Myocyte (in vitro differentiated cells): ENCODE measurements around the gene MND1. TPM values are rescaled to one million over a fixed set of nuclear protein-coding genes. Genes with fewer than 3 reads are reported as not detected.

ENCODE experiments used
- DNase-seq: peaks from one replicate; pipeline ENCODE4 v3.0.0-alpha.2; 2012; ENCODE audit warnings: low read depth
- polyA plus RNA-seq: library from polyadenylated mRNA; unstranded; fragments of >200 nt; gene quantifications from one replicate; pipeline ENCODE4 v1.2.1, GENCODE V29; 2012; ENCODE audit warnings: missing spikeins
- total RNA-seq: library from RNA; depleted of rRNA; stranded (reverse); fragments of >200 nt; gene quantifications from 2 replicates; pipeline ENCODE4 v1.2.3, GENCODE V29; 2014

The MND1 gene
- 1.2 TPM in 1 of 2 replicates, not detected in the other for total RNA-seq
- polyA plus RNA-seq = not detected

- DNase-seq = peak; percentile 81
Observed at GRCh38 chr4:153344131-153345011, at the start of gene MND1. Gene MND1, plus strand, starts transcription at chr4:153344688. Its CDS starts 50 bp downstream, at chr4:153344738.

GRCh38 chr4:153295131-153295755 is 49.2 kb upstream of the MND1 start:
- DNase-seq = no peak

GRCh38 chr4:153296040-153296823 is 48.3 kb upstream of the MND1 start:
- peak; percentile 2 for DNase-seq

GRCh38 chr4:153297116-153297515 is 47.4 kb upstream of the MND1 start:
- DNase-seq = no peak

- DNase-seq = no peak
Observed at GRCh38 chr4:153310793-153311192, 33.7 kb upstream of the MND1 start.

- DNase-seq = no peak
Observed at GRCh38 chr4:153314915-153315314, 29.6 kb upstream of the MND1 start.

- DNase-seq = peak; percentile 68
Observed at GRCh38 chr4:153318696-153319320, 25.7 kb upstream of the MND1 start.

- DNase-seq = no peak
Observed at GRCh38 chr4:153322791-153323190, 21.7 kb upstream of the MND1 start.

GRCh38 chr4:153324046-153324445 is 20.4 kb upstream of the MND1 start:
- no peak for DNase-seq

GRCh38 chr4:153325558-153325957 is 18.9 kb upstream of the MND1 start:
- DNase-seq = no peak

- no peak for DNase-seq
Observed at GRCh38 chr4:153326513-153326912, 18.0 kb upstream of the MND1 start.

- no peak for DNase-seq
Observed at GRCh38 chr4:153327247-153327646, 17.2 kb upstream of the MND1 start.

GRCh38 chr4:153332936-153333335 is 11.6 kb upstream of the MND1 start:
- no peak for DNase-seq

GRCh38 chr4:153333874-153334273 is 10.6 kb upstream of the MND1 start:
- no peak for DNase-seq

- DNase-seq = no peak
Observed at GRCh38 chr4:153335665-153336064, 8.8 kb upstream of the MND1 start.

GRCh38 chr4:153337686-153338085 is 6.8 kb upstream of the MND1 start:
- no peak for DNase-seq

GRCh38 chr4:153341575-153342090 is 2.9 kb upstream of the MND1 start:
- peak; percentile 10 for DNase-seq

GRCh38 chr4:153342751-153343552 is 1.5 kb upstream of the MND1 start:
- no peak for DNase-seq

- DNase-seq = peak; percentile 56
Observed at GRCh38 chr4:153345012-153345981, 809 bp downstream of the MND1 start.
